Mesenchymal stem cell (in vitro differentiated cells and primary cell): ENCODE results near the gene CELF4.
A peak's percentile ranks its signal among the peaks of the same experiment; 100 is the strongest.

Experiments used
- DNase-seq: peaks from one replicate; pipeline ENCODE4 v3.0.0-alpha.2; 2013
- H2AFZ ChIP-seq: one replicate; pipeline ENCODE4 v1.6.1; 2013; ENCODE audit warnings: low read depth, mild to moderate bottlenecking, control low read depth, inconsistent platforms, low read length, moderate library complexity
- H2AK5ac ChIP-seq: 2 replicates; pipeline ENCODE4 v1.6.1; 2013; ENCODE audit warnings: low read length, moderate library complexity, mild to moderate bottlenecking, inconsistent platforms; ENCODE audit not compliant: severe bottlenecking
- H2BK120ac ChIP-seq: one replicate; pipeline ENCODE4 v1.6.1; 2013; ENCODE audit warnings: low read depth, mild to moderate bottlenecking, inconsistent platforms, low read length, moderate library complexity
- H2BK12ac ChIP-seq, 2 experiments: one replicate each; pipeline ENCODE4 v1.6.1; 2013; ENCODE audit warnings: inconsistent platforms in 2 of 2, low read length in 2 of 2, mild to moderate bottlenecking in 2 of 2, moderate library complexity in 2 of 2, control low read depth in 1 of 2
- H2BK15ac ChIP-seq: one replicate; pipeline ENCODE4 v1.6.1; 2013; ENCODE audit warnings: mild to moderate bottlenecking, low read depth, inconsistent platforms; ENCODE audit not compliant: poor library complexity, severe bottlenecking
- H2BK5ac ChIP-seq: 2 replicates; pipeline ENCODE4 v1.6.1; 2013; ENCODE audit warnings: low read depth, mild to moderate bottlenecking, low read length, control low read depth, inconsistent platforms; ENCODE audit not compliant: poor library complexity, severe bottlenecking
- H3K14ac ChIP-seq, 2 experiments: one replicate each; pipeline ENCODE4 v1.6.1; 2013; ENCODE audit warnings: inconsistent platforms in 2 of 2, low read length in 2 of 2, control low read depth in 1 of 2, mild to moderate bottlenecking in 1 of 2, moderate library complexity in 1 of 2
- H3K18ac ChIP-seq, 2 experiments: one replicate each; pipeline ENCODE4 v1.6.1; 2013; ENCODE audit warnings: inconsistent platforms in 2 of 2, low read length in 2 of 2, control low read depth in 1 of 2, low read depth in 1 of 2, mild to moderate bottlenecking in 1 of 2
- H3K23ac ChIP-seq, 2 experiments: one replicate each; pipeline ENCODE4 v1.6.1; 2013; ENCODE audit warnings: inconsistent platforms in 2 of 2, low read length in 2 of 2, mild to moderate bottlenecking in 2 of 2, moderate library complexity in 2 of 2, control low read depth in 1 of 2
- H3K27ac ChIP-seq: 2 replicates; pipeline ENCODE4 v1.5.1; 2013; ENCODE audit warnings: mild to moderate bottlenecking, moderate library complexity, low read length, control low read depth, inconsistent platforms; ENCODE audit not compliant: poor library complexity, severe bottlenecking
- H3K27me3 ChIP-seq, 2 experiments: 2 replicates each; pipeline versions ENCODE4 v1.6.1 to v1.7.0; 2013; ENCODE audit warnings: low read length in 2 of 2, mild to moderate bottlenecking in 2 of 2, moderate library complexity in 2 of 2, control low read depth in 1 of 2, inconsistent platforms in 1 of 2; ENCODE audit not compliant: control insufficient read depth in 1 of 2, insufficient read depth in 1 of 2
- H3K36me3 ChIP-seq, 2 experiments: 2 replicates each; pipeline versions ENCODE4 v1.6.1 to v1.7.0; 2013; ENCODE audit warnings: low read length in 2 of 2, control low read depth in 1 of 2, inconsistent platforms in 1 of 2, low read depth in 1 of 2, mild to moderate bottlenecking in 1 of 2; ENCODE audit not compliant: insufficient read depth in 2 of 2, control insufficient read depth in 1 of 2
- H3K4ac ChIP-seq, 2 experiments: one replicate each; pipeline ENCODE4 v1.6.1; 2013; ENCODE audit warnings: inconsistent platforms in 2 of 2, low read length in 2 of 2, mild to moderate bottlenecking in 2 of 2, moderate library complexity in 2 of 2, control low read depth in 1 of 2, low read depth in 1 of 2
- H3K4me1 ChIP-seq: 2 replicates; pipeline ENCODE4 v1.6.1; 2013; ENCODE audit warnings: low read depth, low read length, control low read depth; ENCODE audit not compliant: control insufficient read depth, insufficient read depth
- H3K4me2 ChIP-seq: 2 replicates; pipeline ENCODE4 v1.6.1; 2013; ENCODE audit warnings: low read length, mild to moderate bottlenecking, inconsistent platforms; ENCODE audit not compliant: poor library complexity, severe bottlenecking
- H3K4me3 ChIP-seq, 2 experiments: 2 replicates each; pipeline versions ENCODE4 v1.5.1 to v1.7.0; 2013; ENCODE audit warnings: low read length in 2 of 2, mild to moderate bottlenecking in 2 of 2, control low read depth in 1 of 2, low read depth in 1 of 2; ENCODE audit not compliant: insufficient read depth in 1 of 2
- H3K79me1 ChIP-seq: replicated peaks from 2 replicates; pipeline ENCODE4 v1.6.1; 2013; ENCODE audit warnings: mild to moderate bottlenecking, control low read depth, low read length, inconsistent platforms; ENCODE audit not compliant: poor library complexity, severe bottlenecking
- H3K9ac ChIP-seq: 2 replicates; pipeline ENCODE4 v1.7.0; 2013; ENCODE audit warnings: mild to moderate bottlenecking, low read length, moderate library complexity
- H3K9me3 ChIP-seq: 2 replicates; pipeline ENCODE4 v1.7.0; 2013; ENCODE audit warnings: mild to moderate bottlenecking, low read length; ENCODE audit not compliant: control insufficient read depth
- H4K8ac ChIP-seq: one replicate; pipeline ENCODE4 v1.6.1; 2013; ENCODE audit warnings: inconsistent platforms, mild to moderate bottlenecking, low read length, moderate library complexity
- H4K91ac ChIP-seq: one replicate; pipeline ENCODE4 v1.6.1; 2013; ENCODE audit warnings: mild to moderate bottlenecking, low read length, inconsistent platforms
- WGBS: methylation state at CpG from one replicate; pipeline ENCODE4 v1.1.7; 2013; ENCODE audit warnings: mixed read lengths; 5-methylcytosine and 5-hydroxymethylcytosine counted together

The CELF4 gene

DNA sequence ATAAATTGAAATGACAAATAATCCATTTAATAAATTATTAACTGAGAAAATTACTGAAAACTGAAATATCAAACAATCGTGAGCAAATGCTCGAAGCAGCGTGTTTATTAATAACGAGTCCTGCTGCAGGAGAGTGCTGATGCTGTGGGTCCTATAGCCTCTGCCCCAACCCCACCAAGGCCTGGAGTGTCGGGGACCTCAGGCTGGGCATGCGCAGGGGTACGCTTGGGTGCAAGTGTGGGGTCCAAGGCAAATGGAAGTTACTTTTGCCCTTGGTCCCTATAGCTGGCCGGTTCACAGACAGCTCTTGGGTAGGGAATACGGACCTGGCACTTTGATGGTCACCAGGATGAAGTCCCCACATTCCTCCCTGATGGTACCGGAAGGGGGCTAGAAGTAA lies 43.3 kb upstream of the CELF4 start:
- Histone ChIP-seq H2BK12ac (no peak overlapping the region), H3K14ac (no peak overlapping the region), H2BK5ac (no peak overlapping the region), H3K79me1 (no peaks in the 10 kb centered on the region), H2AFZ (no peak overlapping the region), H3K4me3 (no peak overlapping the region), H3K9ac (no peak overlapping the region), H3K36me3 (no peaks in the 10 kb centered on the region), H3K27ac (no peak overlapping the region), H3K4me1 (no peaks in the 10 kb centered on the region), H2BK120ac (no peak overlapping the region), H3K23ac (no peak overlapping the region), H2AK5ac (no peak overlapping the region), H3K18ac (no peak overlapping the region), H3K27me3 (no peaks in the 10 kb centered on the region), H3K4ac (no peak overlapping the region), H3K9me3 (no peaks in the 10 kb centered on the region), H3K4me2 (no peak overlapping the region), H4K91ac (no peak overlapping the region), H4K8ac (no peak overlapping the region), H2BK15ac (no peak overlapping the region)
- 88% methylated on average over 10 of the region's 10 CpGs for WGBS
- DNase-seq = no peak

DNA sequence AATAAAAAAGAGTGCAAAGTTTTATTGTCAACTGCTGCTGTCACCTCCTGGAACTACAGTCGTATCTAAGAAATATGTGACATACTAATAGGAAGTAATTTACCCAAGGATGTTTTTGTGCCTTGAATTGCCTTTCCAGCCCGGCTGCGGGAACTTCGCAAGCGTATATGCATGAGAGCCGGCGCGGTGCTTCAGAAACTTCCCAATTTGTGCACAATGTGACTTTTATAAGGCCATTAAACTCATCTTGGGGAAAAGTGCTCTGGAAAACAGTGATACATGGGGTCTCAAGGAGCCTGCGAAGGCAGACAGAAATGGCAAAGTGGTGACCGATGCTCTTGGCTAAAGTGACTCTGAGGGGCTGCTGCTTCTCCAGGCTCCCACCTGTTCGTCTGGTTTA lies 41.7 kb upstream of the CELF4 start:
- Histone ChIP-seq H3K36me3 (no peaks in the 10 kb centered on the region), H2BK120ac (no peak overlapping the region), H2BK12ac (no peak overlapping the region), H3K18ac (no peak overlapping the region), H4K91ac (no peak overlapping the region), H3K4ac (no peak overlapping the region), H3K4me3 (no peak overlapping the region), H2AFZ (no peak overlapping the region), H3K4me1 (no peaks in the 10 kb centered on the region), H4K8ac (no peak overlapping the region), H2BK5ac (no peak overlapping the region), H3K9ac (no peak overlapping the region), H3K27ac (no peak overlapping the region), H3K9me3 (peaks cover 4% of the 10 kb centered on the region), H2BK15ac (no peak overlapping the region), H3K79me1 (no peaks in the 10 kb centered on the region), H3K14ac (no peak overlapping the region), H3K4me2 (no peak overlapping the region), H2AK5ac (no peak overlapping the region), H3K23ac (no peak overlapping the region), H3K27me3 (no peaks in the 10 kb centered on the region)
- no peak for DNase-seq
- WGBS = 87% methylated on average over 11 of the region's 11 CpGs

DNA sequence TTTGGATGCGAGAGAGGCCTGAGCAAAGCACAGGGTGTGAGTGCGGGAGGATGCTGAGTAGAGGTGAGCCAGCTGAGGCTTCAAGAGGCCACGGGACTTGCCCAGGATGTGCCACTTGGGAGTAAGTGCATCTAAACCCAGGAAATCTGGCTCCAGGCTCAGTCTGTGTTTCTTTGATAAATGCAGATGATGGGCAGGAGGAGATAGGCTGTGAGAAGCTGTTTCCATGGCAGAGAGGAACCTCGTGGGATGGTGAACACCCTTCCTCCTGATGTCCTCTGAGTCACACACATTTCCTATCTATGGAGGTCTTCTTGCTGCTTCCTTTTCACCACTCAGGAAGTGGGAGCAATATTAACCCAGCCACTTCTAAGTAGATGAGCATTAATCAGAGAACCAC lies 38.4 kb upstream of the CELF4 start:
- Histone ChIP-seq H2AK5ac (no peak overlapping the region), H2BK15ac (no peak overlapping the region), H2BK12ac (no peak overlapping the region), H3K4me3 (no peak overlapping the region), H4K91ac (no peak overlapping the region), H2BK5ac (no peak overlapping the region), H3K4ac (no peak overlapping the region), H3K36me3 (no peaks in the 10 kb centered on the region), H2BK120ac (no peak overlapping the region), H3K27me3 (no peaks in the 10 kb centered on the region), H3K27ac (no peak overlapping the region), H3K4me1 (no peaks in the 10 kb centered on the region), H3K79me1 (no peaks in the 10 kb centered on the region), H3K4me2 (no peak overlapping the region), H3K23ac (no peak overlapping the region), H3K9ac (no peak overlapping the region), H4K8ac (no peak overlapping the region), H2AFZ (no peak overlapping the region), H3K9me3 (peaks cover 4% of the 10 kb centered on the region), H3K14ac (no peak overlapping the region), H3K18ac (no peak overlapping the region)
- DNase-seq = no peak
- WGBS = 87% methylated on average over 3 of the region's 4 CpGs

DNA sequence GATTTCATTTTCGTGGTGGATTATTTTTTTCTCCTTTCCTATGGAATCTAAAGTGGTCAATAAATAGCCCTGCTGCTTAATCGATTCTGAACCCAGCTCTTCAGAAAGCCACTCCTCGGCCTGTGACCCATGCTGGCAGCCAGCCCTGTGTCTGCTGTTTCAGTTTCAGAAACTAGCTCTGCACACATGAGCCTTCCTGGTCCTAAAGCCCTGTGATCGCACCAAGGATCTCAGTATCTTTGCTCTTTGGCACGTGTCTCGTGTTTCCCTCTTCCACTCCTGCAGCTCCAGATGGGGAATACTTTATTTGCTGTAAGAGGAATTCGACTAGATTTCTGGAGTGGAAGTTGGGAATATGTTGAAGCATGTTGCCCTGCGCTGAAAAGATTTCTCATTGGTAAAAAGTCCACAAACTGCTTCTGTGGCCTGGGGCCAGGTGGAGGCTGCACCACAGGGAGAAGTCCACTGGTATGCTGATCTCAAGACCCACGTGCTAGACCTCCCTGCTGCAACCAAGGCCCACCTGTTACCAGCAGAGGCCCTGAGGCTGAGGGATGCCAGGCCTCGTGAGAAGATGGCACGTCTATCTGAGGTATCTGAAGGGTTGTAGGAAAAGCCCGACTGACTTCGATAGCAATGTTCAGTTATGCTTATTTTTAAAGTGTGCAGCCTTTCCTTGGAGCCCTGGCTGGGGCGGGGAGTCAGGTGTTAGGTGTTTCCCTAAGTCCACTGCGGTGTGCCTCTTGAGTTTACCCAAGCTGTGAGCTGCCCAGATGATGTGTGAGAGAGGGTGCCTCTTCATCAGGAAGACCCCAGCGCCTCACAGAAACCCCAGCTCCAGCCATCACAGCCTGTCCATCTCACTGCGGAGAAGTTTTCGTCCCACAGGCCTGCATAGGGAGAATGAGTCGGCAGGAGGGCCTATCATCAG lies 33.6 kb upstream of the CELF4 start:
- Histone ChIP-seq H2AFZ (no peak overlapping the region), H3K4me1 (no peaks in the 10 kb centered on the region), H4K91ac (no peak overlapping the region), H3K9ac (peak overlapping the region; percentile 4), H3K23ac (no peak overlapping the region), H2BK5ac (no peak overlapping the region), H3K27ac (no peak overlapping the region), H2BK12ac (no peak overlapping the region), H3K4me3 (no peak overlapping the region), H2BK120ac (no peak overlapping the region), H3K27me3 (no peaks in the 10 kb centered on the region), H3K36me3 (no peaks in the 10 kb centered on the region), H3K9me3 (peaks cover 4% of the 10 kb centered on the region), H3K18ac (no peak overlapping the region), H3K14ac (no peak overlapping the region), H2AK5ac (no peak overlapping the region), H2BK15ac (no peak overlapping the region), H3K4ac (no peak overlapping the region), H4K8ac (no peak overlapping the region), H3K4me2 (no peak overlapping the region), H3K79me1 (no peaks in the 10 kb centered on the region)
- no peak for DNase-seq
- WGBS = 77% methylated on average over 19 of the region's 19 CpGs
